WTC11 (cell line): ENCODE results near the gene PCNA. TPM values are rescaled to one million over a fixed set of nuclear protein-coding genes. Genes with fewer than 3 reads are reported as not detected.

ENCODE experiments used
- AR ChIP-seq: fragments of 250-450 bp; sonication (Bioruptor Pico); IDR thresholded peaks from 2 replicates; pipeline ENCODE4 v1.9.0; 2021; ENCODE audit warnings: mild to moderate bottlenecking
- ATF2 ChIP-seq: sonication (generic); formaldehyde crosslinking; IDR thresholded peaks from 2 replicates; pipeline ENCODE4 v1.8.1; 2022; ENCODE audit warnings: low read depth, missing genetic modification reagents, borderline replicate concordance
- ATF3 ChIP-seq: sonication (generic); formaldehyde crosslinking; conservative IDR thresholded peaks from 2 replicates; pipeline ENCODE4 v1.8.1; 2022; ENCODE audit warnings: mild to moderate bottlenecking, missing genetic modification reagents
- CBFB ChIP-seq: sonication (generic); formaldehyde crosslinking; IDR thresholded peaks from 2 replicates; pipeline ENCODE4 v1.8.1; 2022; ENCODE audit warnings: mild to moderate bottlenecking, low read depth, missing genetic modification reagents
- CREM ChIP-seq: sonication (generic); formaldehyde crosslinking; IDR thresholded peaks from 2 replicates; pipeline ENCODE4 v1.8.1; 2022; ENCODE audit warnings: mild to moderate bottlenecking, missing genetic modification reagents, moderate library complexity
- ELF4 ChIP-seq: sonication (generic); formaldehyde crosslinking; IDR thresholded peaks from 2 replicates; pipeline ENCODE4 v1.8.1; 2022; ENCODE audit warnings: low read depth, mild to moderate bottlenecking, moderate library complexity, missing genetic modification reagents
- FOXK1 ChIP-seq: sonication (generic); formaldehyde crosslinking; IDR thresholded peaks from 2 replicates; pipeline ENCODE4 v1.8.0; 2022; ENCODE audit warnings: mild to moderate bottlenecking, moderate library complexity, missing genetic modification reagents
- FOXP1 ChIP-seq: sonication (generic); formaldehyde crosslinking; IDR thresholded peaks from 2 replicates; pipeline ENCODE4 v1.8.0; 2022; ENCODE audit warnings: missing genetic modification reagents, mild to moderate bottlenecking, moderate library complexity, borderline replicate concordance
- GABPB1 ChIP-seq: sonication (generic); formaldehyde crosslinking; IDR thresholded peaks from 2 replicates; pipeline ENCODE4 v1.8.1; 2023; ENCODE audit warnings: mild to moderate bottlenecking, missing genetic modification reagents
- HMGA2 ChIP-seq: fragments of 250-450 bp; sonication (Bioruptor Pico); IDR thresholded peaks from 2 replicates; pipeline ENCODE4 v1.4.0; 2021; ENCODE audit warnings: mild to moderate bottlenecking, moderate library complexity
- IRF2 ChIP-seq: sonication (generic); formaldehyde crosslinking; IDR thresholded peaks from 2 replicates; pipeline ENCODE4 v1.8.0; 2022; ENCODE audit warnings: low read depth, missing genetic modification reagents, borderline replicate concordance
- JUN ChIP-seq: sonication (generic); formaldehyde crosslinking; IDR thresholded peaks from 2 replicates; pipeline ENCODE4 v1.8.0; 2023; ENCODE audit warnings: mild to moderate bottlenecking, missing genetic modification reagents
- KAT7 ChIP-seq: sonication (generic); formaldehyde crosslinking; IDR thresholded peaks from 2 replicates; pipeline ENCODE4 v1.8.1; 2023; ENCODE audit warnings: missing genetic modification reagents, mild to moderate bottlenecking, borderline replicate concordance
- NR3C1 ChIP-seq: sonication (generic); formaldehyde crosslinking; conservative IDR thresholded peaks from 2 replicates; pipeline ENCODE4 v1.8.1; 2023; ENCODE audit warnings: low read depth, mild to moderate bottlenecking, missing genetic modification reagents
- TEAD4 ChIP-seq: sonication (generic); formaldehyde crosslinking; IDR thresholded peaks from 2 replicates; pipeline ENCODE4 v1.8.0; 2022; ENCODE audit warnings: mild to moderate bottlenecking, missing genetic modification reagents
- USF1 ChIP-seq: sonication (generic); formaldehyde crosslinking; IDR thresholded peaks from 2 replicates; pipeline ENCODE4 v1.8.0; 2022; ENCODE audit warnings: mild to moderate bottlenecking, missing genetic modification reagents
- ZBTB21 ChIP-seq: sonication (generic); formaldehyde crosslinking; IDR thresholded peaks from 2 replicates; pipeline ENCODE4 v1.8.1; 2023; ENCODE audit warnings: mild to moderate bottlenecking, missing genetic modification reagents, borderline replicate concordance
- ZNF219 ChIP-seq: sonication (generic); formaldehyde crosslinking; IDR thresholded peaks from 2 replicates; pipeline ENCODE4 v1.8.0; 2023; ENCODE audit warnings: missing genetic modification reagents, mild to moderate bottlenecking, borderline replicate concordance
- ZNF416 ChIP-seq: fragments of 250-450 bp; sonication (Bioruptor Pico); IDR thresholded peaks from 2 replicates; pipeline ENCODE4 v1.9.0; 2021; ENCODE audit warnings: mild to moderate bottlenecking, inconsistent platforms
- ZNF512 ChIP-seq: sonication (generic); formaldehyde crosslinking; IDR thresholded peaks from 2 replicates; pipeline ENCODE4 v1.8.1; 2022; ENCODE audit warnings: missing genetic modification reagents, borderline replicate concordance
- ZNF532 ChIP-seq: fragments of 250-450 bp; sonication (Bioruptor Pico); IDR thresholded peaks from 2 replicates; pipeline ENCODE4 v1.9.0; 2021; ENCODE audit warnings: mild to moderate bottlenecking, borderline replicate concordance
- total RNA-seq: library from RNA; stranded (reverse); gene quantifications from 3 replicates; pipeline ENCODE4 v1.2.3, GENCODE V29; 2021
- TF ChIP-seq, protein P1 (sequence below): sonication (generic); formaldehyde crosslinking; IDR thresholded peaks from 2 replicates; pipeline ENCODE4 v1.8.1; 2023; ENCODE audit warnings: mild to moderate bottlenecking, missing genetic modification reagents, moderate library complexity
- TF ChIP-seq, protein P2 (sequence below): fragments of 250-450 bp; sonication (Bioruptor Pico); conservative IDR thresholded peaks from 2 replicates; pipeline ENCODE4 v1.9.0; 2021; ENCODE audit warnings: mild to moderate bottlenecking
- TF ChIP-seq, protein P3 (sequence below): sonication (generic); formaldehyde crosslinking; IDR thresholded peaks from 2 replicates; pipeline ENCODE4 v1.8.1; 2022; ENCODE audit warnings: mild to moderate bottlenecking, moderate library complexity, missing genetic modification reagents

Gene PCNA
- total RNA-seq, 1 experiment from 2014 or later = 262 TPM

DNA sequence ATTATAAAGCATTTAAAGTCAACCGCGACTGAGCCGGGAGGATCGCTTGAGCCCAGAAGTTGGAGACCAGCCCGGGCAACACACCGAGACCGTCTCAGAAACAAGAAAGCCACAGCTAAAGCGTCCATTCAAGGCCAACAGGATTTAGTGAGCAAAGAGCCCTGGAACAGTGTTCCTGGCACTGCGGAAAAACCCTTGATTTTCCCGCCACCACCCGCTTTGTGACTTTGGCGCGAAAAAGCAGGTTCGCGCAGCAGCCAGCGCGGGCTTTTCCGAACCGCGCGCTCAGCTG lies 669 bp downstream of the PCNA start (continued):
- TF ChIP-seq ATF3 (CRISPR knock-in tag) (peak; percentile 90), ZNF532 (no peak), ZBTB21 (CRISPR knock-in tag) (0 out of 2 replicates have a peak, but pooled peaks have one; percentile 69), ELF4 (CRISPR knock-in tag) (no peak; the same call in 1 of the 2 replicates), CREM (CRISPR knock-in tag) (no peak), GABPB1 (CRISPR knock-in tag) (no peak; the same call in 1 of the 2 replicates), ZNF512 (CRISPR knock-in tag) (no peak), ATF2 (CRISPR knock-in tag) (peak; percentile 91), KAT7 (no peak), TEAD4 (peak; percentile 92; the same call in 1 of the 2 replicates), NR3C1 (CRISPR knock-in tag) (no peak), FOXP1 (no peak; the same call in 1 of the 2 replicates), ZNF416 (CRISPR knock-in tag) (no peak), FOXK1 (CRISPR knock-in tag) (peak; percentile 90), JUN (CRISPR knock-in tag) (peak; percentile 97), USF1 (CRISPR knock-in tag) (no peak; the same call in 1 of the 2 replicates), ZNF219 (no peak; the same call in 1 of the 2 replicates), AR (no peak), IRF2 (CRISPR knock-in tag) (peak; percentile 72; the same call in 1 of the 2 replicates), CBFB (CRISPR knock-in tag) (0 out of 2 replicates have a peak, but pooled peaks have one; percentile 88), HMGA2 (CRISPR knock-in tag) (no peak)
- TF ChIP-seq, protein P1, sequence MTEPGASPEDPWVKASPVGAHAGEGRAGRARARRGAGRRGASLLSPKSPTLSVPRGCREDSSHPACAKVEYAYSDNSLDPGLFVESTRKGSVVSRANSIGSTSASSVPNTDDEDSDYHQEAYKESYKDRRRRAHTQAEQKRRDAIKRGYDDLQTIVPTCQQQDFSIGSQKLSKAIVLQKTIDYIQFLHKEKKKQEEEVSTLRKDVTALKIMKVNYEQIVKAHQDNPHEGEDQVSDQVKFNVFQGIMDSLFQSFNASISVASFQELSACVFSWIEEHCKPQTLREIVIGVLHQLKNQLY (CRISPR knock-in tag) = no peak; the same call in 1 of the 2 replicates
- TF ChIP-seq, protein P2, sequence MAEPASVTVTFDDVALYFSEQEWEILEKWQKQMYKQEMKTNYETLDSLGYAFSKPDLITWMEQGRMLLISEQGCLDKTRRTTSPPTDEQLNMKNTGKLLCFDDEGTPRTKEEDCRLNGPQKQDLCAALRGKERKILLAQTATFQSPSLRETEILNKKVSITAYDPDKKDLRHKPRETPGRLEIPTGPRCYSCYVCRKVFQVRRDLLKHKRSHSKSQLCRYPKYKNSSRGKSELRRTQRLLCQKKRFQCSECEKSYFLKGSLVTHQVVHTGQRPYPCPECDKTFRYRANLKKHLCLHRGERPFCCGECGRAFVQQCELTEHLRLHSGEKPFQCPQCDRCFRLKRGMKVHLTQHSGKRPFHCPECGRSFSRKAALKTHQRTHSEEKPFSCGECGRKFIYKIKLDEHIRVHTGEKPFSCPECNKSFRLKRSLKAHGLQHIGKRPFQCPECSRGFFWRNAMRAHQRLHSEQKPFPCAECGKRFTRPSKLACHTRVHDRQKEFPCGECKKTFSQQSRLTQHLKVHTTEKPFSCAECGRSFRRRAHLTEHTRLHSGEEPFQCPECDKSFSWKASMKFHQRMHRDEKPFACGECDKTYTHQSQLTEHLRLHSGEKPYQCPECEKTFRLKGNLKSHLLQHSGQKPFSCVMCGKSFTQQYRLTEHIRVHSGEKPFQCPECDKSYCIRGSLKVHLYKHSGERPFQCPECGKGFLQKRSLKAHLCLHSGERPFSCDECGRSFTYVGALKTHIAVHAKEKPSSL (CRISPR knock-in tag) = no peak
- TF ChIP-seq, protein P3, sequence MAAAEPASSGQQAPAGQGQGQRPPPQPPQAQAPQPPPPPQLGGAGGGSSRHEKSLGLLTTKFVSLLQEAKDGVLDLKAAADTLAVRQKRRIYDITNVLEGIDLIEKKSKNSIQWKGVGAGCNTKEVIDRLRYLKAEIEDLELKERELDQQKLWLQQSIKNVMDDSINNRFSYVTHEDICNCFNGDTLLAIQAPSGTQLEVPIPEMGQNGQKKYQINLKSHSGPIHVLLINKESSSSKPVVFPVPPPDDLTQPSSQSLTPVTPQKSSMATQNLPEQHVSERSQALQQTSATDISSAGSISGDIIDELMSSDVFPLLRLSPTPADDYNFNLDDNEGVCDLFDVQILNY (CRISPR knock-in tag) = peak; percentile 100; the same call in 1 of the 2 replicates
